GM15510 (cell line): ENCODE results near the gene ANKIB1.

Source experiments
- POLR2A ChIP-seq: IDR thresholded peaks from 3 replicates; pipeline ENCODE4 v1.6.1; 2011; ENCODE audit warnings: borderline replicate concordance; ENCODE audit not compliant: insufficient read length; ENCODE audit errors: extremely low read depth

Gene ANKIB1

DNA sequence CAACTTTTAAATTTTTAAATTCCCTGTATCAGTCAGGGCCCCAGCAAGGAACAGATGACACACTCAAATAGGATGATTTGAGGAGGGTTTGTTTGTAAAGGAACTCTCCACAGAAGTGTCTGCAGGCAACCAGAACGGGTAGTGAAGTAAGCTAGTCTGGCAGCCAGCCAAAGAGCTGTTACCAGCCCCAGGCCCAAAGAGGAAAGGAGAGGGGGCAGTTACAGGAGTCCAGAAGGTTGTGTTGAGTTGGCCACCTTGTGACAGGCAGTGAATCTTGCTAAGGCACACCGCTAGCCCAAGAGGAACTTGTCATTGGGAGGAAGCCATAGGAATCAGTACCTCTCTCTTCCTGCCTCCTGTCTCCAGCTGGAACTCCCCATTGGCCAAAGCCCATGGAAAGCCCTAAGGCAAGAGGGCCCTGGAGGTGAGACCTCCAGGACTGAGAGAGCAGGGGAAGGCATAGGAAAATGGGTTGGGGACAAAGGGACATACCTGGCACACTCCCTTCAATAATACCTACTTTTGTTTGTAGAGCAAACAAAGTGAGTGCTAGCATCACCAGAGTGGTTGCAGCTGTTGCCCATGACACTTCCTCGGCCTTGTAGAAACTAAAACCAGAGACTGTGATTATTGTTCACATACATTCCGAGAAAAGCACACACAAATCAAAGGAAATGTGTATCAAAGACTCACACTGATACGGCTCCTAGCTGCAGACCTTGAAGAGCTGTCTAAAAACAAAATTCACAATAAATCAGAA lies 176.1 kb downstream of the ANKIB1 start:
- TF ChIP-seq POLR2A = no peak

DNA sequence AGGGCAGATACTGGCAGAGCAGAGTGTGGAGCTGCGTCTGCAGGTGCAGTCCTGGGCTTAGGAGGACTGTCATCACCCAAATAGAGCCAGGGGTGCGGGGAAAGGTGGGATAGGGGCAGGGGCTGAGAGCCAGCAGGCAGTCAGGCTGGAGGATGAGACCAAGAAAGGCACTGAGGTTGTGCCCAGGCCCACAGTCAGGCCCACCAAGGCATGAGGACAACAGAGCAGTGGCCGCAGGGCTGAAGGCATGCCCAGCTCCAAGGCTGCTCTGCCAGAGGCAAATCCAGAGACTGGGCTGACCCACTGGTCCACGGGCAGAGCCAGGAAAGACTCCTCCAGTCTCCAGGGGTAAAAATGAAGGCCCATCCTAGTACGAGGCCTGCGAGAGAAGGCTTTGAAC lies 177.2 kb downstream of the ANKIB1 start:
- no peak for TF ChIP-seq POLR2A

- no peak for TF ChIP-seq POLR2A
These were observed 177.9 kb downstream of the ANKIB1 start for GRCh38 chr7:92423710-92424131.

DNA sequence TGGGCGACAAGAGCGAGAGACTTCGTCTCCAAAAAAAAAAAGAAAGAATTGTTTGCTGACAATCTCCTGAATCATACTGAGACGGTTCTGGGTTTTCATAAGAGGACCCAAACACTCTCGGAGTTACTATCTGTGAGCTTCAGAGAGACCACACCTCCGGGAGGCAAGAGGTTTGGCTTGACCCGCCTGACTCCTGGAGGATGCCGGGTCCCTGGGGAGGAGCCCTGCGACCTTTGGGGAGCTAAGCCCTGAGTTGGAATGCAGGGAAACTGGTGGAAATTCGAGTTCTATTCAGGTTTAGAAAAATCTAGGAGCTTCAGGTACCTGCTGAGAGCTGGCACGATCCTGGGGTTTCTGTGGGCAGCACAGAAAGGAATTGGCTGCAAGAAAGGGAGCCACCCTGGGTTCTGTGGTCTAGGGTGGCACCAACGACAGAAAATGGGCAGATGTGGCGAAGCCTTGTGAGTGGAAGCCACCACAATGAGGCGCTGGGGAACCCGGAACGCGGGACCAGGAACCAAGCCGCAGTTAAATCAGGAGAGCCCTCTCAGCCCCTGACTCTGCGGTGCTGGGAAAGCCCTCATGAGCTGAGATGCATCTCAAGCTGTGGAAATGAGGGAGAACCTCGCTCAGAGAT lies 179.7 kb downstream of the ANKIB1 start:
- no peak for TF ChIP-seq POLR2A

DNA sequence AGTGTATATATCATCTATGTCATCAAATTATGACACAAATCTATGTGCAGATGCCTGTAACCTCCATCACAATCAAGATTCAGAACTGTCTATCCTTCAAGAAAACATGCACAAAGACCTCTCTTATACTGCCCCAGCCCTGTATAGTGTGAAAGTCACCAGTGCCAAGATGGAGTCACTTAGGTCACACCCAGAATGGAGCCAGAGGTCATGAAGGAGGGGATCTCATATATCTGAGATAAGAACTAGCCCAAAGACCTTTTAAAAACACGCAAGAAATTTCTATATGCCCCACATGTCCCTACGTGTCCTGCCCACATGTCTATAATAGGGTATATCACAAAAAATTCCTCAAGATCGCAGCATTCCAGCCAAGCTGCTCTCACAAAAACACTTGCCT lies 181.4 kb downstream of the ANKIB1 start:
- no peak for TF ChIP-seq POLR2A

- TF ChIP-seq POLR2A = no peak
These were observed 186.6 kb downstream of the ANKIB1 start for GRCh38 chr7:92432299-92432946.

DNA sequence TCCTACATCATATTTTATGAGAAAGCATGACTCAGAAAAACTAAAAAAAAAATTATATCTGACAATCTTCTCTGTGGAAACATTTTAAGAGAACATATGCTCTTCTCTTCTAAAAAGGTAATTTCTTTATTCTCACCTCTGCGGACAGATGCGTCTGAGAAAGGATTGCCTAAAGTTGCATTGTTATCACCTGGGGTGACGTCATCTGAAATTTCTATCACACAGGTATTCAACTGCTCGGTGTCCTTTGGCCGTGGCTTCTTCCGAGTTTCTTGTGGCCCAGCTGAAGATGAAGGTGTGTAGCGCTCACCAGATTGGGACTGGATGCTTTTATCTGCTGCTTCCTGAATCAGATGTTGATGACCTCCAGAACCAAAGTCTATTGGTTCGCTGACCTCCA lies 187.2 kb downstream of the ANKIB1 start:
- no peak for TF ChIP-seq POLR2A

DNA sequence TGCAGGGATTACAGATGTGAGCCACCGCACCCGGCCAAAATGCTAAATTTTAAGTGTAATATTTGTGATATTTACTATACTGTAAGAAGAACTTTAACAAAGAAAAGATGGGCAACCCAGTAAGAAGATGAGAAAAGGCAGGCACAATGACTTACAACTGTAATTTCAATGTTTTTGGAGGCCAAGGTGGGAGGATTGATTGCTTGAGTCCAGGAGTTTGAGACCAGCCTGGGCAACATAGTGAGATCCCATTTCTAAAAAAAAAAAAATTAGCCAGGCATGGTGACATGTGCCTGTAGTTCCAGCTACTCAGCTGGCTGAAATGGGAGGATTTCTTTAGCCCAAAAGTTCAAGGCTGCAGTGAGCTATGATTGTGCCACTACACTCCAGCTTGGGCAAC lies 189.8 kb downstream of the ANKIB1 start:
- TF ChIP-seq POLR2A = no peak

DNA sequence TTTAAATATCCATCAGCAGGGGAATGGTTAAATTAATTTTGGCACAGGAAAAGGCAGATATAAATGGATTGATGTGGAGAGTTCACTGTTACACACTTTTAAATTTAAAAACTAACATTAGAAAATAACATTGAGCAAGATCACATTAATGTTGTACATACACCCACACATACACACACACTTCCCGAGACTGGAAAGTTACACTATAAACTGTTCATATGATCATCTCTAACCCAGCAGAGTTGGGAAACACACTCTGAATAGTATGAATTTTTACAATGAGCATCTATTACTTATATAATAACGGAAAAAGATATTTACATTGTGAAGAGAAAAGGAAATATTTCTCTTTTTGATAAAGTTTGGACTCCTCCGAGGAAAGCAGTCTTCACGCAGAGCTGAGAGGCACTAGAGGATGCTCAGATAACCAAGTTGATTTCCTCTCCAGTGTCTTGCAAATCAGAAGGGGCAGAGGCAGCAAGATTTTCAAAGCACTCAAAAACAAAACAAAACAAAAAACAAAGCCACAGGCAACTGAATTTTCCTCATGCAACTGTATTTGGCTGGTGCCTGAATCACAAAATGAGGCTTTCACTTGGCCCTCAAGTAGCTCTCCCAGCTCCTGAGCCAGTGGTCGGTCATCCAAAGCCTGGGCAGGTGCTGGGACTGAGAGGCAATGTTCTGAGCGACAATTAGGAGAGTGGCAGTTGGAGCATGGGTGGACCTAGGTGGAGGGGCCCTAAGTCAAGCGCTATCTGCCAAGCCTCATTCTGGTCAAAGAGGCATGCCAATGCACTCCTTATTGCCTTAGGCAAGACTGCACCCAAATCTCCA lies 191.1 kb downstream of the ANKIB1 start:
- no peak for TF ChIP-seq POLR2A

- no peak for TF ChIP-seq POLR2A
These were observed 192.2 kb downstream of the ANKIB1 start for GRCh38 chr7:92437956-92438491.

- no peak for TF ChIP-seq POLR2A
These were observed 201.1 kb downstream of the ANKIB1 start for GRCh38 chr7:92446869-92447344.

DNA sequence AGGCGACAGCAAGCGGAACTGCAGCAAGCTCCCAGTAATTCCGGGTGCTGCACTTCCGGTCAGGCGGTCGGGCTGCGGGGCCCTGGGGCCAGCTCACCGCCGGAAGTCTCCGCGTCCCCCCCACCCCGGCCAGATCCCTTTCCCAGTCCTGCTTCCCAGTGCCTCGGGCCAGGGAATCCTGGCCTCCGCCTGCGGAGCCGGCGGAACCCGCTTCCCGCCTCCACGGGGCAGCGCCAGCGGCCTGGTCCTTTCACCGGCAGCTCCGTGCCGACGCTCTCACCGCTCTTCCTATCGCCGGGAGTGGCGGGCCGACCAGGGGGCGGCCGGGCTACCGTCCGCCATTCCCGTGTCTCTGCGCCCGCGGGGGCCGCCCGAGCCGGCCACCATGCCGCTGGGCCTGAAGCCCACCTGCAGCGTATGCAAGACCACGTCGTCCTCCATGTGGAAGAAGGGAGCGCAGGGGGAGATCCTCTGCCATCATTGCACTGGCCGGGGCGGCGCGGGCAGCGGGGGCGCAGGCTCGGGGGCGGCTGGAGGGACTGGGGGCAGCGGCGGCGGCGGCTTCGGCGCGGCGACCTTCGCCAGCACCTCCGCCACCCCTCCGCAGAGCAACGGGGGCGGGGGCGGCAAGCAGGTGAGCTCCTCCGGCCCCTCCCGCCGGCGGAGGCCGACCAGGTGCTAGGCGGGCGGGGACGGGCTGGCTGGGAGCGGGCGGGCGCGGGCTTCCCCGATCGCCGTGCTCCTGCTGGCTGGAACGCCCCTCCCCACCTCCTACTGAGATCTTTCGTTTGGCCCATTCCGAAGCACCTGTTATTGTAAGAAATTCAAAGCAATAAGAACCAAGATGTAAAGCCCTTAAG lies 201.8 kb downstream of the ANKIB1 start, which contains the start of gene GATAD1:
Gene GATAD1 (plus strand): TSS at position 138 of the 860 bp plus-strand sequence. CDS start 248 bp downstream, at position 386.
- peak; percentile 70 for TF ChIP-seq POLR2A

- TF ChIP-seq POLR2A = no peak
These were observed 202.5 kb downstream of the ANKIB1 start for GRCh38 chr7:92448205-92448747.
